Neural cell (in vitro differentiated cells): Measurements from ENCODE around the gene NINJ1. TPM values are rescaled to one million over a fixed set of nuclear protein-coding genes. Genes with fewer than 3 reads are reported as not detected.

ENCODE experiments used
- H2AFZ ChIP-seq: fragments of 200-600, 300-800 bp; sonication (generic), shearing (Covaris generic); 2 replicates; pipeline ENCODE4 v1.6.0; 2014; ENCODE audit warnings: low read depth, mild to moderate bottlenecking, antibody characterized with exemption, low read length, moderate library complexity
- H3F3A ChIP-seq: fragments of 200-600 bp; shearing (Covaris generic); 2 replicates; pipeline ENCODE4 v1.6.1; 2016; ENCODE audit warnings: mild to moderate bottlenecking, moderate library complexity, mixed read lengths, antibody characterized with exemption, low read length; ENCODE audit not compliant: insufficient read depth, poor library complexity, severe bottlenecking
- H3K27ac ChIP-seq: fragments of 200-600, 300-800 bp; sonication (generic), shearing (Covaris generic); 2 replicates; pipeline ENCODE4 v1.5.1; 2014; ENCODE audit warnings: mild to moderate bottlenecking, low read length, moderate library complexity
- H3K27me3 ChIP-seq: fragments of 300-800, 200-600 bp; sonication (generic), shearing (Covaris generic); 2 replicates; pipeline ENCODE4 v1.6.0; 2014; ENCODE audit warnings: mild to moderate bottlenecking, low read depth, low read length, moderate library complexity; ENCODE audit not compliant: insufficient read depth
- H3K36me3 ChIP-seq: fragments of 300-800, 200-600 bp; sonication (generic), shearing (Covaris generic); 2 replicates; pipeline ENCODE4 v1.5.1; 2014; ENCODE audit warnings: mild to moderate bottlenecking, antibody characterized with exemption, low read length, moderate library complexity; ENCODE audit not compliant: insufficient read depth
- H3K4me2 ChIP-seq: fragments of 300-800, 200-600 bp; sonication (generic), shearing (Covaris generic); 2 replicates; pipeline ENCODE4 v1.6.0; 2014; ENCODE audit warnings: mild to moderate bottlenecking, low read length
- H3K4me3 ChIP-seq: fragments of 300-800, 200-600 bp; sonication (generic), shearing (Covaris generic); 2 replicates; pipeline ENCODE4 v1.5.1; 2014; ENCODE audit warnings: mild to moderate bottlenecking, low read length, moderate library complexity
- H3K79me2 ChIP-seq: fragments of 200-600 bp; shearing (Covaris generic); replicated peaks from 2 replicates; pipeline ENCODE4 v1.6.0; 2014; ENCODE audit warnings: mild to moderate bottlenecking, low read length, moderate library complexity; ENCODE audit not compliant: insufficient read depth
- H3K9ac ChIP-seq: fragments of 300-800, 200-600 bp; sonication (generic), shearing (Covaris generic); 2 replicates; pipeline ENCODE4 v1.6.1; 2016; ENCODE audit warnings: mild to moderate bottlenecking, low read length, mixed read lengths
- H3K9me2 ChIP-seq: fragments of 200-600 bp; shearing (Covaris generic); 2 replicates; pipeline ENCODE4 v1.6.1; 2016; ENCODE audit warnings: mild to moderate bottlenecking, low read length, mixed read lengths; ENCODE audit not compliant: insufficient read depth
- H3K9me3 ChIP-seq: fragments of 200-600, 300-800 bp; sonication (generic), shearing (Covaris generic); 2 replicates; pipeline ENCODE4 v1.6.1; 2016; ENCODE audit warnings: mild to moderate bottlenecking, mixed run types, low read length, moderate library complexity, mixed read lengths
- H4K20me1 ChIP-seq: fragments of 200-600 bp; shearing (Covaris generic); 2 replicates; pipeline ENCODE4 v1.6.1; 2016; ENCODE audit warnings: mild to moderate bottlenecking, mixed run types; ENCODE audit not compliant: insufficient read depth
- CTCF ChIP-seq: fragments of 450-650 bp; IDR thresholded peaks from 2 replicates; pipeline ENCODE4 v1.5.1; 2014; ENCODE audit warnings: antibody characterized with exemption, mild to moderate bottlenecking, moderate library complexity; ENCODE audit not compliant: poor library complexity, severe bottlenecking
- EP300 ChIP-seq: fragments of 450-650 bp; conservative IDR thresholded peaks from 2 replicates; pipeline ENCODE4 v1.6.1; 2014; ENCODE audit warnings: antibody characterized with exemption, mild to moderate bottlenecking, moderate library complexity; ENCODE audit not compliant: poor library complexity, severe bottlenecking
- EZH2 ChIP-seq: fragments of 200-600, 300-800 bp; shearing (Covaris generic), sonication (generic); IDR thresholded peaks from 2 replicates; pipeline ENCODE4 v1.6.1; 2014; ENCODE audit warnings: antibody characterized with exemption, low read length, borderline replicate concordance, mild to moderate bottlenecking; ENCODE audit not compliant: insufficient read depth, poor library complexity, severe bottlenecking
- MXI1 ChIP-seq: fragments of 450-650 bp; conservative IDR thresholded peaks from 2 replicates; pipeline ENCODE4 v1.6.1; 2014; ENCODE audit warnings: antibody characterized with exemption, mild to moderate bottlenecking; ENCODE audit not compliant: poor library complexity, severe bottlenecking
- POLR2AphosphoS5 ChIP-seq: IDR thresholded peaks from 2 replicates; pipeline ENCODE4 v1.6.1; 2012
- RAD21 ChIP-seq: fragments of 450-650 bp; conservative IDR thresholded peaks from 2 replicates; pipeline ENCODE4 v1.6.1; 2014; ENCODE audit warnings: antibody characterized with exemption, mild to moderate bottlenecking, moderate library complexity
- REST ChIP-seq: IDR thresholded peaks from 2 replicates; pipeline ENCODE4 v1.6.1; 2012; ENCODE audit warnings: borderline replicate concordance
- SMC3 ChIP-seq: fragments of 450-650 bp; conservative IDR thresholded peaks from 2 replicates; pipeline ENCODE4 v1.6.1; 2014; ENCODE audit warnings: antibody characterized with exemption, mild to moderate bottlenecking, moderate library complexity; ENCODE audit not compliant: poor library complexity
- TAF1 ChIP-seq: IDR thresholded peaks from 2 replicates; pipeline ENCODE4 v1.6.1; 2012; ENCODE audit warnings: low read depth
- polyA plus RNA-seq: library from polyadenylated mRNA; depleted of rRNA; stranded (reverse); fragments of >200 nt; gene quantifications from 2 replicates; pipeline ENCODE4 v1.2.3, GENCODE V29; 2014

NINJ1 gene
- polyA plus RNA-seq, 1 donor from 2014 or later: 2.7 TPM

- peak overlapping the region; percentile 96 for H3K4me3 ChIP-seq
- no peaks in the 10 kb centered on the region for H3K27me3 ChIP-seq
- no peak overlapping the region for H3K9ac ChIP-seq
- H3K27ac ChIP-seq: no peak overlapping the region
- H2AFZ ChIP-seq: no peak overlapping the region
- no peak overlapping the region for H3K4me2 ChIP-seq
- TF ChIP-seq TAF1: no peak
- TF ChIP-seq SMC3: no peak
- no peak for TF ChIP-seq POLR2AphosphoS5
- no peak for TF ChIP-seq EZH2
- TF ChIP-seq MXI1: no peak
- TF ChIP-seq EP300: no peak
- no peak for TF ChIP-seq RAD21
- no peak for TF ChIP-seq CTCF
- no peak for TF ChIP-seq REST
- no peaks in the 10 kb centered on the region for H4K20me1 ChIP-seq
- no peaks in the 10 kb centered on the region for H3K36me3 ChIP-seq
- H3F3A ChIP-seq: no peaks in the 10 kb centered on the region
- H3K9me2 ChIP-seq: no peaks in the 10 kb centered on the region
- no peaks in the 10 kb centered on the region for H3K9me3 ChIP-seq
- peaks cover 4% of the 10 kb centered on the region for H3K79me2 ChIP-seq
These were observed 36.4 kb downstream of the NINJ1 start for GRCh38 chr9:93097511-93098201.

GRCh38 chr9:93096811-93097382 is 37.2 kb downstream of the NINJ1 start:
- Histone ChIP-seq H3K27me3 (no peaks in the 10 kb centered on the region), H4K20me1 (no peaks in the 10 kb centered on the region), H3K79me2 (peaks cover 4% of the 10 kb centered on the region), H3K36me3 (no peaks in the 10 kb centered on the region), H3K9me3 (no peaks in the 10 kb centered on the region), H3K9ac (peak overlapping the region; percentile 70), H3F3A (no peaks in the 10 kb centered on the region), H3K9me2 (no peaks in the 10 kb centered on the region), H3K4me3 (peak overlapping the region; percentile 96), H2AFZ (peak overlapping the region; percentile 73), H3K4me2 (peak overlapping the region; percentile 88), H3K27ac (peak overlapping the region; percentile 8)
- TF ChIP-seq EZH2: no peak
- no peak for TF ChIP-seq REST
- TF ChIP-seq TAF1: no peak
- no peak for TF ChIP-seq RAD21
- no peak for TF ChIP-seq SMC3
- TF ChIP-seq POLR2AphosphoS5: no peak
- no peak for TF ChIP-seq MXI1
- TF ChIP-seq EP300: no peak
- TF ChIP-seq CTCF: no peak
